HG03439 (cell line): ENCODE results near the gene TMEM25.

ENCODE experiments used
- ATAC-seq: cut with Tn5 transposase; IDR thresholded peaks from one replicate; pipeline ENCODE4 v1.9.1; 2021; ENCODE audit warnings: mild to moderate bottlenecking, moderate library complexity; ENCODE audit not compliant: unreplicated experiment

Gene TMEM25

DNA sequence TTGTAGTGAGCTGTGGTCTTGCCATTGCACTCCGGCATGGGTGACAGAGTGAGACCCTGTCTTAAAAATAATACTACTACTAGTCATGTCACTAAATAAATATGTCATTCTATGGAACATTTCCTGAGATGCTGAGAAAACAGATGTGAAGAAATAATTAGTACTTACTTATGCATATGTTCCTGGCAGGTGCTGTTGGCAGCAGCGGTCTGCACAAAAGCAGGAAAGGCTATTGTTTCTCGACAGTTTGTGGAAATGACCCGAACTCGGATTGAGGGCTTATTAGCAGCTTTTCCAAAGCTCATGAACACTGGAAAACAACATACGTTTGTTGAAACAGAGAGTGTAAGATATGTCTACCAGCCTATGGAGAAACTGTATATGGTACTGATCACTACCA, 50.1 kb downstream of the TMEM25 start:
- no peak for ATAC-seq
